ENCODE measurements around the gene SS18L1.

SS18L1 gene

DNA sequence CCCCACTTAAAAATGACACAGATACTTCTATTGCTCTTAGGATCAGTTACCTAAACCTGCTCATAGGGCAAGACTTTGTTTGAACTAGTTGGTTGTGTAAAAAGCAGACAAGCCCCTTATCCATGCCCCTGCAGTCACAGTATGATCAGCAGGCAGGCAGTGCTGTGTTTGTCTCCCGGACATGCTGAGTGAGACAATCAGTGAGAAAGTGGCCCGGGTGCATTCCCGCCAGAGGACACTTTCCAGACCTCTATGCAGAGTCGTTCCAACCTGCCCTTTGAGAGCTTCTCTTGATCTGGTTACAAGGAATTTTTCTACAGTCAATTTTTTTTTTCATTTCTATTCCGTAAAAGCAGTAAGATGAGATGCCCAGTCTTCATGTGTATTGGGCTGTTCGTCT is 15.1 kb upstream of the SS18L1 start:
- no peak overlapping the region for H3K4me3 ChIP-seq
- DNase-seq = no peak
- H3K27me3 ChIP-seq = no peaks in the 10 kb centered on the region
- intact Hi-C loops (cut with DNase I; ENCODE audit: low total_unique reads) = no loop called here
- TF ChIP-seq, protein P1, sequence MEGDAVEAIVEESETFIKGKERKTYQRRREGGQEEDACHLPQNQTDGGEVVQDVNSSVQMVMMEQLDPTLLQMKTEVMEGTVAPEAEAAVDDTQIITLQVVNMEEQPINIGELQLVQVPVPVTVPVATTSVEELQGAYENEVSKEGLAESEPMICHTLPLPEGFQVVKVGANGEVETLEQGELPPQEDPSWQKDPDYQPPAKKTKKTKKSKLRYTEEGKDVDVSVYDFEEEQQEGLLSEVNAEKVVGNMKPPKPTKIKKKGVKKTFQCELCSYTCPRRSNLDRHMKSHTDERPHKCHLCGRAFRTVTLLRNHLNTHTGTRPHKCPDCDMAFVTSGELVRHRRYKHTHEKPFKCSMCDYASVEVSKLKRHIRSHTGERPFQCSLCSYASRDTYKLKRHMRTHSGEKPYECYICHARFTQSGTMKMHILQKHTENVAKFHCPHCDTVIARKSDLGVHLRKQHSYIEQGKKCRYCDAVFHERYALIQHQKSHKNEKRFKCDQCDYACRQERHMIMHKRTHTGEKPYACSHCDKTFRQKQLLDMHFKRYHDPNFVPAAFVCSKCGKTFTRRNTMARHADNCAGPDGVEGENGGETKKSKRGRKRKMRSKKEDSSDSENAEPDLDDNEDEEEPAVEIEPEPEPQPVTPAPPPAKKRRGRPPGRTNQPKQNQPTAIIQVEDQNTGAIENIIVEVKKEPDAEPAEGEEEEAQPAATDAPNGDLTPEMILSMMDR (IDR thresholded peaks at IDR 0.05) = no peak
- peaks cover 79 to 92% (median 83%) of the 10 kb centered on the region in 3 donors for H3K36me3 ChIP-seq
- H3K4me1 ChIP-seq = peaks cover 0 to 11% (median 10%) of the 10 kb centered on the region in 4 donors
- H3K27ac ChIP-seq = no peak overlapping the region
- no peaks in the 10 kb centered on the region for H3K9me3 ChIP-seq

DNA sequence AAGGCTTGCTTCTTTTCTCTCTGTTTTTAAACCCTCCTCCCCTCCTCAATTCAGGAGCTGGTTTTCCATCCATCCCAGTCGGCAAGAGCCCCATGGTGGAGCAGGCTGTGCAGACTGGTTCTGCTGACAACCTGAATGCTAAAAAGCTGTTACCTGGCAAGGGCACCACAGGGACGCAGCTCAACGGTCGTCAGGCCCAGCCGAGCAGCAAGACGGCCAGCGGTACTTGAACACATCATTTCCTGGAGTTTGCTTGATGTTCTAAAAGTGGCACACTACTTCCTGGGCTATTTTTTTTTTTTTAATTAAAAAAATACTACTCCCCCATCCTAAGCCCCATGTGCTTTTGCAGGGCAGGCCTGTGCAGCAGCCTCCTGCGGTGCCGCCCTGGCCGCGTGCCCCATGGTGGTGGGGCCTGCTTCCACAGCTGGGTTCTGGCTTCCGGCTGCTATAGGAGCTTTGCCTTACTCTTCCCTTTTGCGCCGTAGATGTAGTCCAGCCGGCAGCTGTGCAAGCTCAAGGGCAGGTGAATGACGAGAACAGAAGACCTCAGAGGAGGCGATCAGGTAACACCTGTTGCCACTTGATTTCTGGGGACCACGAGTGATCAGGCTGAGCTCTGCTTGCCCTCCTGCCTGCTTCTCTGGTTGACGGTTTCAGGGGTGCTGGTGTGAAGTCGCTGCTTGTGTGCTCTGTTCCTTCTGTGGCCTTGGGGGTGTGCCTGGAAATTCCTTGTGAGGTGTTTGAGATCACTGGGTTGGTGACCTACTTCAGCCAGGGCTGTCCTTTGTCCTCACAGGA is 13.6 kb upstream of the SS18L1 start:
- no peak overlapping the region for H3K4me3 ChIP-seq
- H3K9me3 ChIP-seq = no peaks in the 10 kb centered on the region
- peaks cover 0 to 7% (median 2%) of the 10 kb centered on the region in 4 donors for H3K4me1 ChIP-seq
- intact Hi-C loops (cut with DNase I; ENCODE audit: low total_unique reads) = no loop called here
- TF ChIP-seq, protein P1 (IDR thresholded peaks at IDR 0.05) = no peak
- DNase-seq = no peak
- peaks cover 79 to 100% (median 90%) of the 10 kb centered on the region in 3 donors for H3K36me3 ChIP-seq
- no peaks in the 10 kb centered on the region for H3K27me3 ChIP-seq
- H3K27ac ChIP-seq = no peak overlapping the region

DNA sequence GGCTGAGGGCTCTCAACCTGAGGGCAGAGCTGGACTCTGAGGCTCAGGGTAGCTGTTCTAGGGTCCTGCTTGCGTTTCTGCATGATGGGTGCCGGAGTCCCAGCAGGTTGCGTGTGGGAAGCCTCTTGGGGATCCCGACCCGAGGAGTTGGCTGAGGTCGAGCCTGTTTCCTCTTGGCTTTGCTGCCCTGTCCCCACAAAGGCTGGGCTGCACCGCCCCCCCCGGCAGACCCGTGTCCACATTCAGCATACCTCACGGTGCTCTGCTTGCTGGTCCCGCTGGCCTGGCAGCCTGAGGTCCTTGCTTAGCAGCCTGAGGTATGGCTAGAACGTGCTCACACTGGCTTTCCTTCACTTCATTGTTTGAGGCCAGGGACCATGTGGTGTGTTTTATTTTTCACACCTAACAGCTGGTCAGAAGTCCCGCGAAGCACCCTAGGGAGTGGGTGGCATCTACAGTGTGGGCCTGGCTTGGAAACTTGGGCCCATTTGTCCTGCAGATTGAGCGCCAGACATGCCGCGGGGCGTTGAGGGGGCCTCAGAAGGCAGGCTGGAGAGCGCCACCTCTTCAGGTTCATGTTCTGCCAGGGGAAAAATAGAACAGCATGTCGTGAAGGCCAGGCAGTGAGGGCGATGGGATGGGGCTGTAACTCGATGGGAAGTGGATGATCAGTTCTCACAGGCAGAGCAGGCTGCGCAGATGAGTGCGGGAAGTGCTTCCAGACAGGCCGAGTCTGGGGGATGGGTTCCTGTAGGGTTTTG is 11.8 kb upstream of the SS18L1 start:
- peaks cover 0 to 7% (median 2%) of the 10 kb centered on the region in 4 donors for H3K4me1 ChIP-seq
- TF ChIP-seq, protein P1 (IDR thresholded peaks at IDR 0.05) = no peak
- H3K27ac ChIP-seq = peak overlapping the region in 1 of 2 donors; percentile 0
- no peaks in the 10 kb centered on the region for H3K27me3 ChIP-seq
- no peak for DNase-seq
- H3K4me3 ChIP-seq = no peak overlapping the region
- no peaks in the 10 kb centered on the region for H3K9me3 ChIP-seq
- intact Hi-C loops (cut with DNase I; ENCODE audit: low total_unique reads) = no loop called here
- H3K36me3 ChIP-seq = peaks cover 63 to 100% (median 88%) of the 10 kb centered on the region in 3 donors

DNA sequence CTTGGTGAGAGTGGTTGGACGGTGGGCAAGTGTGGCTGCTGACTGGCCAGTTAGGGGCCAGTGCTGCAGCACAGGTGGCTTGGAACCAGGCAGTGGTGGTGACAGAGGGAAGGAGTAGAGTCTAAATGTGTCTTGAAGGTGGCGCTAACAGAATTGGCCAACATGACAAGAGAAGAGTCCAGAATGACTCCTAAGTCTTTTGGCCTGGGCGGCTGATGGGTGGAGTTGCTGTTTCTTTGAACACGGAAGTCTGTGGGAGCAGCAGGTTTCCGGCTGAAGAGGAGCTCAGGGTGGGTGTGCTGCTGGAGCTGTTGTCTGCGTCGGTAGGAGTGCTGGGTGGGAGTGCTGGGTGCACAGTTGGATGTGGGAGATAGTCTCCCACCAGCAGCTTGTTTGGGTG is 11.1 kb upstream of the SS18L1 start:
- Histone ChIP-seq H3K27ac (peak overlapping the region in 1 of 2 donors; percentile 0), H3K4me3 (no peak overlapping the region), H3K4me1 (peaks cover 0 to 7% (median 2%) of the 10 kb centered on the region in 4 donors), H3K9me3 (no peaks in the 10 kb centered on the region), H3K27me3 (no peaks in the 10 kb centered on the region), H3K36me3 (peaks cover 58 to 100% (median 88%) of the 10 kb centered on the region in 3 donors)
- intact Hi-C loops (cut with DNase I; ENCODE audit: low total_unique reads) = no loop called here
- no peak for DNase-seq
- TF ChIP-seq, protein P1 (IDR thresholded peaks at IDR 0.05) = no peak

DNA sequence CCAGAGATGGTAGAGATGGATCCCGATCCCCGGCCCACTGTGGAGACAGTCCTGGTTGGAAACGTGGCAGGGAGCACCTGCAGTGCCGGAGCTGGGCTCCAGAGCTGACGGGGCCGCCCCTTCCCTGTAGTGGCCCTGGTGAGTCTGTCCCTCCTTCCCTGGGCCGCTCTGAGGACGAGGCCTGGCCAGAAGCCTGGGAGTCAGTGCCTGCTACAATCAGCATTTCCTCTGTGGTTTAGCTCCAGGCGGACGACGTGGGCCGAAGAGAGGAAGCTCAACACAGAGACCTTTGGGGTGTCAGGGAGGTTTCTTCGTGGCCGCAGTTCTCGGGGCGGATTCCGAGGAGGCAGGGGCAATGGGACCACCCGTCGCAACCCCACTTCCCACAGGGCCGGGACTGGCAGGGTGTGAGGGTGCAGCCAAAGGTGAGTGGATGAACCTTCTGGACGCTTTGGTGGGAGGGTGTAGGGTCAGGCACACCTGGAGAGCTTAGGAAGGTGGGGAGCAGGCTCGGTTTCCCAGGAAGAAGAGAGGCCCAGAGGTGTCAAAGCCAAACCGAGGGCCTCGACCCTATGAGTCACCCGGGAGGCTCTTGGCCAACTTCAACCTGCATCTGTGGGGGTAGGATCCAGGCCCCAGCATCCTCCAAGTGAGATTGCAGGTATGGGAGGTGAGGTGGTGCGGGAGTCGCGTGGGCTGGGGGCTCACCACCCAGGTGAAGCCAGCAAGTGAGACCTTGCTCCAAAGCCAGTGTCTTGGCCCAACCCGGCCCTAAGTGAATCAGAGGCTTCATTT is 10.3 kb upstream of the SS18L1 start:
- DNase-seq = peak in 1 of 2 donors; percentile 55
- no peaks in the 10 kb centered on the region for H3K27me3 ChIP-seq
- TF ChIP-seq, protein P1 (IDR thresholded peaks at IDR 0.05) = no peak
- intact Hi-C loops (cut with DNase I; ENCODE audit: low total_unique reads) = no loop called here
- peaks cover 0 to 7% (median 2%) of the 10 kb centered on the region in 4 donors for H3K4me1 ChIP-seq
- H3K36me3 ChIP-seq = peaks cover 58 to 100% (median 88%) of the 10 kb centered on the region in 3 donors
- no peak overlapping the region for H3K4me3 ChIP-seq
- H3K27ac ChIP-seq = no peak overlapping the region
- no peaks in the 10 kb centered on the region for H3K9me3 ChIP-seq
